ENCODE data around the gene RBFOX2. TPM values are rescaled to one million over a fixed set of nuclear protein-coding genes. Genes with fewer than 3 reads are reported as not detected.

The RBFOX2 gene
- total and polyA plus RNA-seq, 2 of the 8 experiments (the other 6 are each of a cell fraction or from before 2014, with no cell fraction given): 121 to 122 TPM

DNA sequence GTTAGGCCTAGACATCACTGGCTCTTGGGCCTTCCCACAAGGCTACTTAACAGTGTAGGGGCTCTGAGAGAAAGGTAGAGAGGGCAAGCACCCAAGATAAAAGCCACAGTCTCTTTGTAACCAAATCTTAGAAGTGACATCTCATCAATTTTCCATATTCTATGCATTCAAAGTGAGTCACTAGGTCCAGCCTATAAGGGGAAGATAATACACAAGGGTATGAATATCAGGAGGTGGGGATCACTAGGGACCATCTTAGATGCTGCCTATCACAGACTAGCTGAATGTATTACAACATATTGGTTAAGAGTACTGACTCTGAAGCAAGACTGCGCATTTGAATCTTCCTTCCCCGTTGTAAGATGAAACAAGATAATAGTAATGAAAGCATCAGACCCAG lies 144.1 kb downstream of the RBFOX2 start:
- no peak overlapping the region for H4K91ac ChIP-seq (replicated peaks; ENCODE audit: insufficient read length, low read length)
- H3K4me2 ChIP-seq (ENCODE audit: insufficient read depth in 1 of 2, low read depth in 2 of 2, low read length in 2 of 2): no peak overlapping the region
- H2BK120ac ChIP-seq (replicated peaks; ENCODE audit: low read depth, low read length): no peak overlapping the region
- no peak overlapping the region for H4K8ac ChIP-seq (ENCODE audit: extremely low read depth, insufficient read depth, low read length)
- H3K36me3 ChIP-seq (ENCODE audit: control insufficient read depth in 2 of 4, insufficient read depth in 4 of 4, low read length in 3 of 4): no peaks in the 10 kb centered on the region
- H2BK20ac ChIP-seq (ENCODE audit: low read length): no peak overlapping the region
- no peak overlapping the region for H3K4me3 ChIP-seq (ENCODE audit: extremely low read depth in 1 of 4, insufficient read depth in 2 of 4, low read depth in 3 of 4, low read length in 4 of 4)
- H3K56ac ChIP-seq (replicated peaks; ENCODE audit: insufficient read length, low read depth, low read length): no peak overlapping the region
- H4K5ac ChIP-seq (ENCODE audit: insufficient read length, low read depth, low read length): no peak overlapping the region
- H3K4me1 ChIP-seq (replicated peaks in 1 of 4; ENCODE audit: control insufficient read depth in 3 of 4, insufficient read depth in 4 of 4, low read length in 3 of 4): peaks cover 0 to 9% (median 0%) of the 10 kb centered on the region in 4 experiments; a peak in 4 of 7 replicates
- no peak overlapping the region for H3K18ac ChIP-seq (ENCODE audit: extremely low read depth, low read length)
- no peak overlapping the region for H2BK5ac ChIP-seq (ENCODE audit: low read depth, low read length)
- ChIA-PET POLR2A (ENCODE audit: partially characterized antibody) (interaction anchor here (0.9 kb wide), 1 partner anchor 31 kb away, joined by 3 read pairs; no protein-coding TSS in a partner anchor), CTCF (ENCODE audit: partially characterized antibody) (interaction anchor here (1.0 to 3.0 kb wide), 2 partner anchors 9 to 48 kb away, joined by 3 to 9 read pairs; no protein-coding TSS in a partner anchor)
- DNase-seq (ENCODE audit: low read depth in 1 of 2, low spot score in 2 of 2): no peak
- no peak overlapping the region for H3K14ac ChIP-seq (ENCODE audit: insufficient read length)
- no peak overlapping the region for H2BK15ac ChIP-seq (ENCODE audit: low read length)
- no peaks in the 10 kb centered on the region for H3K23me2 ChIP-seq (ENCODE audit: low read depth, low read length)
- no peaks in the 10 kb centered on the region for H3K27me3 ChIP-seq (replicated peaks in 1 of 4; ENCODE audit: control insufficient read depth in 3 of 4, extremely low read depth in 1 of 4, insufficient read depth in 3 of 4, low read length in 3 of 4)
- H3K9ac ChIP-seq (replicated peaks in 1 of 4; ENCODE audit: extremely low read depth in 1 of 4, low read depth in 3 of 4, low read length in 3 of 4): no peak overlapping the region
- FAIRE-seq: no peak
- no peaks in the 10 kb centered on the region for H3K9me3 ChIP-seq (ENCODE audit: insufficient read depth in 2 of 2, low read depth in 1 of 2, low read length in 1 of 2)
- H3K79me1 ChIP-seq (ENCODE audit: low read depth, low read length): no peaks in the 10 kb centered on the region; the same call in 1 of the 2 replicates
- peaks cover 0 to 3% of the 10 kb centered on the region in 2 experiments for H4K20me1 ChIP-seq (replicated peaks in 1 of 2; ENCODE audit: control insufficient read depth in 1 of 2, insufficient read depth in 2 of 2, low read length in 2 of 2)
- no peak overlapping the region for H3K23ac ChIP-seq (ENCODE audit: insufficient read length)
- H3K4ac ChIP-seq (replicated peaks; ENCODE audit: insufficient read length, low read depth, low read length): no peak overlapping the region
- peaks cover 0 to 46% of the 10 kb centered on the region in 2 experiments; a peak in 2 of 4 replicates for H3K79me2 ChIP-seq (ENCODE audit: control insufficient read depth in 1 of 2, insufficient read depth in 2 of 2, low read length in 2 of 2)
- H3K27ac ChIP-seq (ENCODE audit: low read depth, low read length): no peak overlapping the region
- H2AFZ ChIP-seq (ENCODE audit: low read length): no peak overlapping the region
- WGBS, 2 experiments (ENCODE audit: extremely low coverage in 1 of 2, insufficient coverage in 1 of 2, insufficient read length in 1 of 2, insufficient replicate concordance in 2 of 2, low coverage in 1 of 2, low lambda C conversion rate in 2 of 2, missing lambda C conversion rate in 1 of 2): 98% methylated on average over 2 of the region's 2 CpGs; no CpG with 5 or more reads in 1 of the 2 experiments
- H2BK12ac ChIP-seq (ENCODE audit: low read depth, low read length): no peak overlapping the region
- no peak for TF ChIP-seq TCF12 (IDR thresholded peaks at IDR 0.05; ENCODE audit: low read depth, low read length)
- no peak for TF ChIP-seq HDAC6 (IDR thresholded peaks at IDR 0.05; ENCODE audit: low read depth, low read length)
- no peak for TF ChIP-seq HDAC2 (IDR thresholded peaks at IDR 0.05; ENCODE audit: borderline replicate concordance in 1 of 2, low read depth in 2 of 2, low read length in 2 of 2)
- TF ChIP-seq CBX8 (IDR thresholded peaks at IDR 0.05; ENCODE audit: borderline replicate concordance, low read depth, low read length): no peak
- TF ChIP-seq JUN (IDR thresholded peaks at IDR 0.05; ENCODE audit: low read depth, low read length): no peak
- no peak for TF ChIP-seq YY1 (IDR thresholded peaks at IDR 0.05; ENCODE audit: low read depth, low read length)
- no peak for TF ChIP-seq TAF7 (optimal IDR thresholded peaks at IDR 0.05; ENCODE audit: borderline replicate concordance, low read depth, low read length)
- TF ChIP-seq, protein P1, sequence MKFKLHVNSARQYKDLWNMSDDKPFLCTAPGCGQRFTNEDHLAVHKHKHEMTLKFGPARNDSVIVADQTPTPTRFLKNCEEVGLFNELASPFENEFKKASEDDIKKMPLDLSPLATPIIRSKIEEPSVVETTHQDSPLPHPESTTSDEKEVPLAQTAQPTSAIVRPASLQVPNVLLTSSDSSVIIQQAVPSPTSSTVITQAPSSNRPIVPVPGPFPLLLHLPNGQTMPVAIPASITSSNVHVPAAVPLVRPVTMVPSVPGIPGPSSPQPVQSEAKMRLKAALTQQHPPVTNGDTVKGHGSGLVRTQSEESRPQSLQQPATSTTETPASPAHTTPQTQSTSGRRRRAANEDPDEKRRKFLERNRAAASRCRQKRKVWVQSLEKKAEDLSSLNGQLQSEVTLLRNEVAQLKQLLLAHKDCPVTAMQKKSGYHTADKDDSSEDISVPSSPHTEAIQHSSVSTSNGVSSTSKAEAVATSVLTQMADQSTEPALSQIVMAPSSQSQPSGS (IDR thresholded peaks at IDR 0.05; ENCODE audit: low read length): no peak
- no peak for TF ChIP-seq SUZ12 (IDR thresholded peaks at IDR 0.05; ENCODE audit: low read length)
- TF ChIP-seq SRF (IDR thresholded peaks at IDR 0.05; ENCODE audit: low read depth, low read length): no peak
- no peak for TF ChIP-seq BACH1 (IDR thresholded peaks at IDR 0.05; ENCODE audit: low read length)
- no peak for TF ChIP-seq EGR1 (IDR thresholded peaks at IDR 0.05; ENCODE audit: borderline replicate concordance, low read depth, low read length)
- TF ChIP-seq SIRT6 (IDR thresholded peaks at IDR 0.05; ENCODE audit: low read length): no peak
- H2AK5ac ChIP-seq (ENCODE audit: low read depth, low read length): no peak overlapping the region

All from H1 (cell line).